Endometrium (tissue), 2 donors: ENCODE results near the gene ATXN1.
"Not testable (repeated sequence)": the region's sequence is repeated elsewhere in the genome, so short reads cannot be mapped to it uniquely, and the experiment has no call there.

ENCODE experiments used
- FAIRE-seq: peaks from 2 replicates; lab custom pipeline; 2012; peaks lifted over from hg19 to GRCh38; lab: Jason Lieb, UNC
- donor health status: control.
- donor health status: control.

ATXN1 gene

GRCh38 chr6:16273256-16273655 lies 488.0 kb downstream of the ATXN1 start:
- FAIRE-seq, result no peak

GRCh38 chr6:16272201-16272600 lies 489.1 kb downstream of the ATXN1 start:
- peak; percentile 50 for FAIRE-seq

- no peak for FAIRE-seq
Measured at GRCh38 chr6:16271428-16271827, 489.8 kb downstream of the ATXN1 start.

- no peak for FAIRE-seq
Measured at GRCh38 chr6:16270178-16270794, 491.0 kb downstream of the ATXN1 start.

GRCh38 chr6:16269442-16270070 lies 491.7 kb downstream of the ATXN1 start:
- not testable (repeated sequence) for FAIRE-seq

GRCh38 chr6:16267428-16268263 lies 493.6 kb downstream of the ATXN1 start:
- no peak for FAIRE-seq

GRCh38 chr6:16265351-16266341 lies 495.6 kb downstream of the ATXN1 start:
- FAIRE-seq, result no peak

- no peak for FAIRE-seq
Measured at GRCh38 chr6:16264785-16265184, 496.5 kb downstream of the ATXN1 start.

GRCh38 chr6:16263464-16264099 lies 497.7 kb downstream of the ATXN1 start:
- not testable (repeated sequence) for FAIRE-seq

- not testable (repeated sequence) for FAIRE-seq
Measured at GRCh38 chr6:16262773-16263172, 498.5 kb downstream of the ATXN1 start.

- FAIRE-seq, result not testable (repeated sequence)
Measured at GRCh38 chr6:16260602-16261001, 500.7 kb downstream of the ATXN1 start.

- FAIRE-seq, result not testable (repeated sequence)
Measured at GRCh38 chr6:16259604-16260003, 501.7 kb downstream of the ATXN1 start.

- FAIRE-seq, result no peak
Measured at GRCh38 chr6:16258709-16259075, 502.6 kb downstream of the ATXN1 start.

GRCh38 chr6:16257999-16258708 lies 503.1 kb downstream of the ATXN1 start:
- FAIRE-seq, result no peak

- FAIRE-seq, result no peak
Measured at GRCh38 chr6:16256781-16257180, 504.5 kb downstream of the ATXN1 start.

GRCh38 chr6:16254535-16254934 lies 506.7 kb downstream of the ATXN1 start:
- FAIRE-seq, result no peak

GRCh38 chr6:16253399-16254144 lies 507.7 kb downstream of the ATXN1 start:
- FAIRE-seq, result no peak

- no peak for FAIRE-seq
Measured at GRCh38 chr6:16252686-16253299, 508.5 kb downstream of the ATXN1 start.

GRCh38 chr6:16251706-16252105 lies 509.6 kb downstream of the ATXN1 start:
- no peak for FAIRE-seq

- no peak for FAIRE-seq
Measured at GRCh38 chr6:16249971-16250370, 511.3 kb downstream of the ATXN1 start.
